Uterus (tissue), 2 donors: Measurements from ENCODE around the gene POLR2E.

Experiments used
- CTCF ChIP-seq, 4 experiments: fragments of 200-600 bp in 2 of 4; fragments of 450-650 bp in 2 of 4; sonication (generic) in 2 of 4; IDR thresholded peaks; one replicate each; pipeline ENCODE4 v1.5.1; 2016 to 2019; ENCODE audit warnings: antibody characterized with exemption in 4 of 4, mild to moderate bottlenecking in 2 of 4, moderate library complexity in 1 of 4
- POLR2A ChIP-seq, 2 donors: fragments of 450-650 bp; IDR thresholded peaks; one replicate each; pipeline ENCODE4 v1.6.1; 2016; ENCODE audit warnings: antibody characterized with exemption in 2 of 2, mild to moderate bottlenecking in 1 of 2, moderate library complexity in 1 of 2

- TF ChIP-seq POLR2A (IDR thresholded peaks at IDR 0.05) (no peak), CTCF (IDR thresholded peaks at IDR 0.05) (no peak)
Measured at GRCh38 chr19:1041272-1041834, 53.8 kb downstream of the POLR2E start.
